Adipocyte (in vitro differentiated cells): ENCODE results near the gene PLAC9.
"Not testable (repeated sequence)": the region's sequence is repeated elsewhere in the genome, so short reads cannot be mapped to it uniquely, and the experiment has no call there.

Experiments used
- DNase-seq: peaks from one replicate; pipeline ENCODE4 v3.0.0-alpha.2; 2015; ENCODE audit warnings: low read depth
- H3K27me3 ChIP-seq: replicated peaks from 2 replicates; pipeline ENCODE4 v1.7.0; 2013; ENCODE audit warnings: mild to moderate bottlenecking, low read length, moderate library complexity; ENCODE audit not compliant: control insufficient read depth, insufficient read depth
- H3K36me3 ChIP-seq: 2 replicates; pipeline ENCODE4 v1.7.0; 2013; ENCODE audit warnings: low read length, mild to moderate bottlenecking, moderate library complexity; ENCODE audit not compliant: control insufficient read depth, insufficient read depth, severe bottlenecking
- H3K4me1 ChIP-seq: 2 replicates; pipeline ENCODE4 v1.7.0; 2013; ENCODE audit warnings: mild to moderate bottlenecking, low read length, moderate library complexity; ENCODE audit not compliant: control insufficient read depth, insufficient read depth
- H3K4me3 ChIP-seq: 2 replicates; pipeline ENCODE4 v1.7.0; 2013; ENCODE audit warnings: mild to moderate bottlenecking, low read length, moderate library complexity
- H3K9ac ChIP-seq: 2 replicates; pipeline ENCODE4 v1.7.0; 2013; ENCODE audit warnings: mild to moderate bottlenecking, low read length, moderate library complexity
- H3K9me3 ChIP-seq: 2 replicates; pipeline ENCODE4 v1.7.0; 2013; ENCODE audit warnings: mild to moderate bottlenecking, low read length, moderate library complexity; ENCODE audit not compliant: control insufficient read depth

PLAC9 gene

GRCh38 chr10:80140251-80140650 lies 7.7 kb downstream of the PLAC9 start:
- Histone ChIP-seq H3K27me3 (no peaks in the 10 kb centered on the region), H3K9me3 (no peaks in the 10 kb centered on the region), H3K36me3 (peaks cover 4% of the 10 kb centered on the region), H3K4me3 (no peak overlapping the region), H3K4me1 (peaks cover 40% of the 10 kb centered on the region), H3K9ac (no peak overlapping the region)
- DNase-seq, result no peak

- Histone ChIP-seq H3K4me3 (no peak overlapping the region), H3K9me3 (no peaks in the 10 kb centered on the region)
- DNase-seq, result no peak
Observed at GRCh38 chr10:80141696-80142460, 9.3 kb downstream of the PLAC9 start.

GRCh38 chr10:80144067-80144695 lies 11.7 kb downstream of the PLAC9 start:
- H3K9ac ChIP-seq, result peak overlapping the region; percentile 57

More at GRCh38 chr10:80141696-80142460, 9.3 kb downstream of the PLAC9 start:
- H3K4me1 ChIP-seq, result peaks cover 39% of the 10 kb centered on the region
- H3K36me3 ChIP-seq, result peaks cover 4% of the 10 kb centered on the region
- no peaks in the 10 kb centered on the region for H3K27me3 ChIP-seq
- H3K9ac ChIP-seq, result peak overlapping the region; percentile 44

GRCh38 chr10:80144696-80145131 lies 12.2 kb downstream of the PLAC9 start:
- peak overlapping the region; percentile 57 for H3K9ac ChIP-seq
- peaks cover 26% of the 10 kb centered on the region for H3K36me3 ChIP-seq
- H3K4me1 ChIP-seq, result peaks cover 18% of the 10 kb centered on the region
- no peak overlapping the region for H3K4me3 ChIP-seq
- no peaks in the 10 kb centered on the region for H3K27me3 ChIP-seq
- H3K9me3 ChIP-seq, result no peaks in the 10 kb centered on the region
- no peak for DNase-seq

More at GRCh38 chr10:80144067-80144695, 11.7 kb downstream of the PLAC9 start:
- H3K27me3 ChIP-seq, result no peaks in the 10 kb centered on the region
- H3K4me3 ChIP-seq, result no peak overlapping the region
- DNase-seq, result no peak
- H3K36me3 ChIP-seq, result peaks cover 21% of the 10 kb centered on the region
- H3K4me1 ChIP-seq, result peaks cover 21% of the 10 kb centered on the region
- H3K9me3 ChIP-seq, result no peaks in the 10 kb centered on the region

GRCh38 chr10:80145406-80146308 lies 13.1 kb downstream of the PLAC9 start:
- H3K9me3 ChIP-seq, DNase-seq, H3K4me3 ChIP-seq, H3K27me3 ChIP-seq: not testable (repeated sequence)
- Histone ChIP-seq H3K4me1 (peaks cover 18% of the 10 kb centered on the region), H3K9ac (peak overlapping the region; percentile 57), H3K36me3 (peaks cover 32% of the 10 kb centered on the region)

GRCh38 chr10:80146918-80147317 lies 14.4 kb downstream of the PLAC9 start:
- Histone ChIP-seq H3K9ac (no peak overlapping the region), H3K4me1 (peaks cover 18% of the 10 kb centered on the region), H3K27me3 (no peaks in the 10 kb centered on the region), H3K4me3 (no peak overlapping the region), H3K36me3 (peaks cover 44% of the 10 kb centered on the region), H3K9me3 (no peaks in the 10 kb centered on the region)
- no peak for DNase-seq

- H3K4me3 ChIP-seq, result no peak overlapping the region
- peaks cover 58% of the 10 kb centered on the region for H3K36me3 ChIP-seq
- peaks cover 18% of the 10 kb centered on the region for H3K4me1 ChIP-seq
- no peaks in the 10 kb centered on the region for H3K27me3 ChIP-seq
- H3K9me3 ChIP-seq, result no peaks in the 10 kb centered on the region
- no peak for DNase-seq
- no peak overlapping the region for H3K9ac ChIP-seq
Observed at GRCh38 chr10:80148166-80148805, 15.8 kb downstream of the PLAC9 start.

GRCh38 chr10:80149123-80149522 lies 16.6 kb downstream of the PLAC9 start:
- H3K9ac ChIP-seq, result no peak overlapping the region

GRCh38 chr10:80150172-80150571 lies 17.6 kb downstream of the PLAC9 start:
- H3K4me3 ChIP-seq, result no peak overlapping the region
- peaks cover 72% of the 10 kb centered on the region for H3K36me3 ChIP-seq
- H3K4me1 ChIP-seq, result peaks cover 20% of the 10 kb centered on the region
- H3K9me3 ChIP-seq, result no peaks in the 10 kb centered on the region
- no peak overlapping the region for H3K9ac ChIP-seq
- no peaks in the 10 kb centered on the region for H3K27me3 ChIP-seq
- DNase-seq, result no peak

More at GRCh38 chr10:80149123-80149522, 16.6 kb downstream of the PLAC9 start:
- Histone ChIP-seq H3K4me3 (no peak overlapping the region), H3K36me3 (peaks cover 65% of the 10 kb centered on the region), H3K9me3 (no peaks in the 10 kb centered on the region), H3K4me1 (peaks cover 18% of the 10 kb centered on the region), H3K27me3 (no peaks in the 10 kb centered on the region)
- DNase-seq, result no peak

- H3K27me3 ChIP-seq, result no peaks in the 10 kb centered on the region
- no peaks in the 10 kb centered on the region for H3K9me3 ChIP-seq
- no peak overlapping the region for H3K4me3 ChIP-seq
- peaks cover 91% of the 10 kb centered on the region for H3K36me3 ChIP-seq
- peaks cover 36% of the 10 kb centered on the region for H3K4me1 ChIP-seq
- H3K9ac ChIP-seq, result no peak overlapping the region
- DNase-seq, result no peak
Observed at GRCh38 chr10:80152820-80153219, 20.3 kb downstream of the PLAC9 start.
